SK-N-SH treated with all-trans-retinoic acid at 6 μM for 48 hours (cell line): ENCODE measurements around the gene SLC26A9.

Experiments used
- ARNTL ChIP-seq: fragments of 450-650 bp; formaldehyde crosslinking; IDR thresholded peaks from 2 replicates; pipeline ENCODE4 v1.5.0; 2020; ENCODE audit warnings: low read depth, mild to moderate bottlenecking, moderate library complexity, borderline replicate concordance
- ESRRG ChIP-seq: fragments of 250-450 bp; sonication (Bioruptor Pico); IDR thresholded peaks from 2 replicates; pipeline ENCODE4 v1.6.1; 2021; ENCODE audit warnings: mild to moderate bottlenecking
- GLIS3 ChIP-seq: fragments of 250-450 bp; sonication (Bioruptor Pico); IDR thresholded peaks from 2 replicates; pipeline ENCODE4 v1.5.0; 2020; ENCODE audit warnings: mild to moderate bottlenecking, moderate library complexity
- ISL1 ChIP-seq: fragments of 250-450 bp; sonication (Bioruptor Pico); IDR thresholded peaks from 2 replicates; pipeline ENCODE4 v2.1.2; 2022; ENCODE audit warnings: mild to moderate bottlenecking, moderate library complexity
- OSR1 ChIP-seq: fragments of 250-450 bp; sonication (Bioruptor Pico); IDR thresholded peaks from 2 replicates; pipeline ENCODE4 v1.8.0; 2022; ENCODE audit warnings: moderate library complexity, mild to moderate bottlenecking, inconsistent platforms
- PPARA ChIP-seq: fragments of 250-450 bp; sonication (Bioruptor Pico); IDR thresholded peaks from 2 replicates; pipeline ENCODE4 v1.5.0; 2020; ENCODE audit warnings: mild to moderate bottlenecking, borderline replicate concordance
- RARB ChIP-seq: fragments of 250-450 bp; sonication (Bioruptor Pico); IDR thresholded peaks from 2 replicates; pipeline ENCODE4 v1.8.0; 2021; ENCODE audit warnings: mild to moderate bottlenecking, moderate library complexity
- ZFP3 ChIP-seq: fragments of 250-450 bp; sonication (Bioruptor Pico); IDR thresholded peaks from 2 replicates; pipeline ENCODE4 v1.5.0; 2020; ENCODE audit warnings: mild to moderate bottlenecking, moderate library complexity
- ZNF70 ChIP-seq: fragments of 450-650 bp; formaldehyde crosslinking; IDR thresholded peaks from 2 replicates; pipeline ENCODE4 v1.5.0; 2020; ENCODE audit warnings: mild to moderate bottlenecking, moderate library complexity
- TF ChIP-seq, protein P1 (sequence below): fragments of 250-450 bp; sonication (Bioruptor Pico); IDR thresholded peaks from 2 replicates; pipeline ENCODE4 v1.8.0; 2021; ENCODE audit warnings: low read depth, mild to moderate bottlenecking, moderate library complexity, borderline replicate concordance
- TF ChIP-seq, protein P2 (sequence below): fragments of 250-450 bp; sonication (Bioruptor Pico); IDR thresholded peaks from 2 replicates; pipeline ENCODE4 v1.5.1; 2020; ENCODE audit warnings: low read depth, mild to moderate bottlenecking, moderate library complexity

DNA sequence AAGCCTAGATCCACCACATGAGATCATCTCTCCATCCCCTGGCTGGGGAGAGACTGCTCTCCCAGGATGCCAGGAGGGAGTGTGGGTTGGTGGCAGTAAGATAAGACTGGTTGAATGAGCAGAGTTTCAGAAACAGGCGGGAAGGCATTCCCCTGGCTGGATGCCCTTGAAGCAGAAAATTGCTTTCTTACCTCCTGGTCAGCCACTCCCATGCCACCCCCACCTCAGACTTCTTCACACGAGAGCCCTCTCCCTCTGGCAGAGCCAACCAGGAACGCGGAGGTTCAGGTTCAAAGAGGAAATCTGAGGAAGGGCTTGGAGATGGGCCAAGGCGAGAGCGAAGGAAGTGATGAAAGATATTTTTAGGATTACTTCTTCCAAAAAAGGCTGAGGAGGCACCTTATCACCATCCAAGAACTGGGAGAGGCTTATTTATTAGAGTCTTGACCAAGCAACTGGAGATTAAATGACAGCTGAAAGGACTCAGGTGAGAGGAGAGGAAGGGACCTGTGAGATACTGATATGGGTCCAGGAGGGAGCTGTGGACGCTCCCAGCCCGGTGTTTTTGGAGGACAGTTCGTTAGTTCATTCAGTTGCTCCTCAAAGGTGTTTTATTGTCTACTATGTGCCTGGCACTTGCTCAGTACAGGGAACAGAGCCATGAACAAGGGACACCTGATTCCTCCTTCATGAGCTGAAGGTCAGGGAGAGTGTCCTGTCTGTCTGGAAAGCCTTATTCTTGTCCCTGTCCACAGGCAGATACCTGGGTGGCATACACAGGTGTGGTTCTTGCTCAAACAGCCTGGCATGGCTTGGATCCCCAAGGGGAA is 18.9 kb upstream of the SLC26A9 start:
- no peak for TF ChIP-seq ARNTL (CRISPR knock-in tag)
- TF ChIP-seq PPARA (CRISPR knock-in tag): no peak
- TF ChIP-seq OSR1 (CRISPR knock-in tag): no peak
- no peak for TF ChIP-seq ZFP3 (CRISPR knock-in tag)
- TF ChIP-seq ESRRG (CRISPR knock-in tag): no peak
- TF ChIP-seq RARB (CRISPR knock-in tag): no peak
- TF ChIP-seq, protein P1, sequence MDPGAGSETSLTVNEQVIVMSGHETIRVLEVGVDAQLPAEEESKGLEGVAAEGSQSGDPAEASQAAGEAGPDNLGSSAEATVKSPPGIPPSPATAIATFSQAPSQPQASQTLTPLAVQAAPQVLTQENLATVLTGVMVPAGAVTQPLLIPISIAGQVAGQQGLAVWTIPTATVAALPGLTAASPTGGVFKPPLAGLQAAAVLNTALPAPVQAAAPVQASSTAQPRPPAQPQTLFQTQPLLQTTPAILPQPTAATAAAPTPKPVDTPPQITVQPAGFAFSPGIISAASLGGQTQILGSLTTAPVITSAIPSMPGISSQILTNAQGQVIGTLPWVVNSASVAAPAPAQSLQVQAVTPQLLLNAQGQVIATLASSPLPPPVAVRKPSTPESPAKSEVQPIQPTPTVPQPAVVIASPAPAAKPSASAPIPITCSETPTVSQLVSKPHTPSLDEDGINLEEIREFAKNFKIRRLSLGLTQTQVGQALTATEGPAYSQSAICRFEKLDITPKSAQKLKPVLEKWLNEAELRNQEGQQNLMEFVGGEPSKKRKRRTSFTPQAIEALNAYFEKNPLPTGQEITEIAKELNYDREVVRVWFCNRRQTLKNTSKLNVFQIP (CRISPR knock-in tag): no peak
- no peak for TF ChIP-seq ZNF70 (CRISPR knock-in tag)
- TF ChIP-seq, protein P2, sequence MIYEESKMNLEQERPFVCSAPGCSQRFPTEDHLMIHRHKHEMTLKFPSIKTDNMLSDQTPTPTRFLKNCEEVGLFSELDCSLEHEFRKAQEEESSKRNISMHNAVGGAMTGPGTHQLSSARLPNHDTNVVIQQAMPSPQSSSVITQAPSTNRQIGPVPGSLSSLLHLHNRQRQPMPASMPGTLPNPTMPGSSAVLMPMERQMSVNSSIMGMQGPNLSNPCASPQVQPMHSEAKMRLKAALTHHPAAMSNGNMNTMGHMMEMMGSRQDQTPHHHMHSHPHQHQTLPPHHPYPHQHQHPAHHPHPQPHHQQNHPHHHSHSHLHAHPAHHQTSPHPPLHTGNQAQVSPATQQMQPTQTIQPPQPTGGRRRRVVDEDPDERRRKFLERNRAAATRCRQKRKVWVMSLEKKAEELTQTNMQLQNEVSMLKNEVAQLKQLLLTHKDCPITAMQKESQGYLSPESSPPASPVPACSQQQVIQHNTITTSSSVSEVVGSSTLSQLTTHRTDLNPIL: no peak
- no peak for TF ChIP-seq ISL1
- TF ChIP-seq GLIS3: no peak
